Suppressor macrophage treated with lipopolysaccharide for 1 hour (primary cell): ENCODE results near the gene NAGS.
"Not testable (repeated sequence)": the region's sequence is repeated elsewhere in the genome, so short reads cannot be mapped to it uniquely, and the experiment has no call there.

Experiments
- DNase-seq, 3 donors: peaks; one replicate each; pipeline ENCODE4 v3.0.0-alpha.2; 2020 to 2022

Gene NAGS

GRCh38 chr17:44006598-44007345, 2.4 kb downstream of the NAGS start:
- peak; percentile 98 to 100 (median 99) for DNase-seq

- DNase-seq = peak; percentile 48 to 68 (median 56)
These were observed 3.2 kb downstream of the NAGS start for GRCh38 chr17:44007346-44008204.

- no peak for DNase-seq
These were observed 3.9 kb downstream of the NAGS start for GRCh38 chr17:44008205-44008909.

- DNase-seq = peak in 1 of 3 donors; percentile 16
These were observed 6.7 kb downstream of the NAGS start for GRCh38 chr17:44010966-44011647.

GRCh38 chr17:44011876-44012275, 7.5 kb downstream of the NAGS start:
- no peak for DNase-seq

GRCh38 chr17:44012391-44012790, 8.0 kb downstream of the NAGS start:
- DNase-seq = no peak

GRCh38 chr17:44012874-44013273, 8.5 kb downstream of the NAGS start:
- no peak for DNase-seq

- DNase-seq = no peak
These were observed 9.7 kb downstream of the NAGS start for GRCh38 chr17:44014133-44014436.

- peak; percentile 94 to 96 (median 95) for DNase-seq
These were observed 10.2 kb downstream of the NAGS start, which contains the start of gene TMEM101 for GRCh38 chr17:44014437-44015172. Gene TMEM101, minus strand, starts transcription at chr17:44014963. Its CDS starts 11 bp downstream, at chr17:44014952.

GRCh38 chr17:44021227-44021626, 16.8 kb downstream of the NAGS start:
- not testable (repeated sequence) for DNase-seq

- peak; percentile 19 to 40 (median 39) for DNase-seq
These were observed 17.8 kb downstream of the NAGS start for GRCh38 chr17:44022246-44022645.

GRCh38 chr17:44023545-44024270, 19.3 kb downstream of the NAGS start:
- DNase-seq = no peak

- DNase-seq = no peak
These were observed 19.8 kb downstream of the NAGS start for GRCh38 chr17:44024271-44024663.

GRCh38 chr17:44024853-44025252, 20.4 kb downstream of the NAGS start:
- no peak for DNase-seq

- DNase-seq = no peak
These were observed 25.3 kb downstream of the NAGS start for GRCh38 chr17:44029736-44030135.

- DNase-seq = no peak
These were observed 26.1 kb downstream of the NAGS start for GRCh38 chr17:44030482-44030881.

GRCh38 chr17:44033861-44034408, 29.5 kb downstream of the NAGS start:
- DNase-seq = peak in 2 of 3 donors; percentile 17 to 40

GRCh38 chr17:44034688-44035087, 30.3 kb downstream of the NAGS start:
- not testable (repeated sequence) for DNase-seq

- DNase-seq = no peak
These were observed 33.0 kb downstream of the NAGS start for GRCh38 chr17:44037471-44037870.

GRCh38 chr17:44038604-44039011, 34.2 kb downstream of the NAGS start:
- DNase-seq = peak; percentile 14 to 42 (median 30)
